Panc1 (cell line): ENCODE measurements around the gene SH2D5. TPM values are rescaled to one million over a fixed set of nuclear protein-coding genes. Genes with fewer than 3 reads are reported as not detected.

Experiments
- ATAC-seq: fragments of 200-7000 bp; cut with Tn5 transposase; 2 replicates; pipeline ENCODE4 v1.9.1; 2020; ENCODE audit warnings: mild to moderate bottlenecking, moderate library complexity
- BruUV-seq: library from RNA; stranded (reverse); fragments of 400-500 nt; replicated peaks from 2 replicates; lab custom pipeline; 2021; lab: Mats Ljungman, UMichigan
- CTCF ChIA-PET: fragments of 300-600 bp; sonication (Branson Sonifier 250); formaldehyde crosslinking; loops from one replicate; lab custom pipeline; 2022; ENCODE audit warnings: antibody characterized with exemption; lab: Charles Lee
- POLR2A ChIA-PET: fragments of 300-600 bp; sonication (Branson Sonifier 250); formaldehyde crosslinking; loops from one replicate; lab custom pipeline; 2022; ENCODE audit warnings: antibody characterized with exemption; lab: Charles Lee
- DNase-seq: peaks from one replicate; pipeline ENCODE4 v3.0.0-alpha.2; 2010; ENCODE audit warnings: low read depth, low spot score
- H3K27ac ChIP-seq: 2 replicates; pipeline ENCODE4 v1.5.1; 2011; ENCODE audit warnings: mild to moderate bottlenecking, low read length, inconsistent platforms
- H3K27me3 ChIP-seq: fragments of 200-500 bp; sonication (Bioruptor generic); 2 replicates; pipeline ENCODE4 v1.6.0; 2014; ENCODE audit warnings: low read length, inconsistent platforms; ENCODE audit not compliant: control insufficient read depth, insufficient read depth
- H3K36me3 ChIP-seq: fragments of 200-500 bp; sonication (Bioruptor generic); 2 replicates; pipeline ENCODE4 v1.5.1; 2014; ENCODE audit warnings: inconsistent platforms, mild to moderate bottlenecking, low read length, moderate library complexity; ENCODE audit not compliant: control insufficient read depth, insufficient read depth
- H3K4me1 ChIP-seq: 2 replicates; pipeline ENCODE4 v1.5.1; 2011; ENCODE audit warnings: inconsistent platforms, mild to moderate bottlenecking, low read length, moderate library complexity; ENCODE audit not compliant: control insufficient read depth, insufficient read depth
- H3K4me3 ChIP-seq, 2 experiments: 2 replicates each; pipeline ENCODE4 v1.5.1; 2011 to 2012; ENCODE audit warnings: low read depth in 2 of 2, low read length in 2 of 2, mild to moderate bottlenecking in 2 of 2, inconsistent platforms in 1 of 2, moderate library complexity in 1 of 2
- H3K9me3 ChIP-seq: fragments of 200-500 bp; sonication (Bioruptor generic); 2 replicates; pipeline ENCODE4 v1.5.1; 2014; ENCODE audit warnings: low read depth, mild to moderate bottlenecking, inconsistent platforms, low read length, moderate library complexity; ENCODE audit not compliant: control insufficient read depth, insufficient read depth
- POLR2AphosphoS5 ChIP-seq: IDR thresholded peaks from 2 replicates; pipeline ENCODE4 v1.6.1; 2012; ENCODE audit warnings: mild to moderate bottlenecking, low read depth, low read length, moderate library complexity
- REST ChIP-seq, 2 experiments: IDR thresholded peaks; 2 replicates each; pipeline ENCODE4 v1.6.1; 2011 to 2012; ENCODE audit warnings: low read depth in 2 of 2, control low read depth in 1 of 2, low read length in 1 of 2, mild to moderate bottlenecking in 1 of 2, moderate library complexity in 1 of 2; ENCODE audit not compliant: insufficient read depth in 1 of 2
- SIN3A ChIP-seq: IDR thresholded peaks from 2 replicates; pipeline ENCODE4 v1.6.1; 2012; ENCODE audit warnings: low read depth, mild to moderate bottlenecking, low read length, moderate library complexity, borderline replicate concordance; ENCODE audit not compliant: insufficient read depth
- TCF7L2 ChIP-seq: IDR thresholded peaks from 2 replicates; pipeline ENCODE4 v1.6.1; 2011; ENCODE audit warnings: mild to moderate bottlenecking, low read depth, low read length, inconsistent platforms
- in situ Hi-C: cut with HindIII; loops from 2 replicates; pipeline ENCODE4 v1.10.0; 2016; ENCODE audit warnings: low sequenced_read_pairs, low pct_unique_long_range_greater_than_20kb
- intact Hi-C: fragments of 100-400 bp; cut with micrococcal nuclease; formaldehyde crosslinking; loops from one replicate; pipeline ENCODE4 v1.10.0; 2022; ENCODE audit not compliant: unreplicated experiment
- total RNA-seq: library from RNA; stranded (reverse); gene quantifications from one replicate; pipeline ENCODE4 v1.2.1, GENCODE V29; 2021; ENCODE audit not compliant: unreplicated experiment
- TF ChIP-seq, protein P1 (sequence below): fragments of 450-650 bp; IDR thresholded peaks from 2 replicates; pipeline ENCODE4 v1.5.1; 2017; ENCODE audit warnings: mild to moderate bottlenecking

SH2D5 gene
- total RNA-seq, 1 experiment from 2014 or later, result 23.3 TPM

DNA sequence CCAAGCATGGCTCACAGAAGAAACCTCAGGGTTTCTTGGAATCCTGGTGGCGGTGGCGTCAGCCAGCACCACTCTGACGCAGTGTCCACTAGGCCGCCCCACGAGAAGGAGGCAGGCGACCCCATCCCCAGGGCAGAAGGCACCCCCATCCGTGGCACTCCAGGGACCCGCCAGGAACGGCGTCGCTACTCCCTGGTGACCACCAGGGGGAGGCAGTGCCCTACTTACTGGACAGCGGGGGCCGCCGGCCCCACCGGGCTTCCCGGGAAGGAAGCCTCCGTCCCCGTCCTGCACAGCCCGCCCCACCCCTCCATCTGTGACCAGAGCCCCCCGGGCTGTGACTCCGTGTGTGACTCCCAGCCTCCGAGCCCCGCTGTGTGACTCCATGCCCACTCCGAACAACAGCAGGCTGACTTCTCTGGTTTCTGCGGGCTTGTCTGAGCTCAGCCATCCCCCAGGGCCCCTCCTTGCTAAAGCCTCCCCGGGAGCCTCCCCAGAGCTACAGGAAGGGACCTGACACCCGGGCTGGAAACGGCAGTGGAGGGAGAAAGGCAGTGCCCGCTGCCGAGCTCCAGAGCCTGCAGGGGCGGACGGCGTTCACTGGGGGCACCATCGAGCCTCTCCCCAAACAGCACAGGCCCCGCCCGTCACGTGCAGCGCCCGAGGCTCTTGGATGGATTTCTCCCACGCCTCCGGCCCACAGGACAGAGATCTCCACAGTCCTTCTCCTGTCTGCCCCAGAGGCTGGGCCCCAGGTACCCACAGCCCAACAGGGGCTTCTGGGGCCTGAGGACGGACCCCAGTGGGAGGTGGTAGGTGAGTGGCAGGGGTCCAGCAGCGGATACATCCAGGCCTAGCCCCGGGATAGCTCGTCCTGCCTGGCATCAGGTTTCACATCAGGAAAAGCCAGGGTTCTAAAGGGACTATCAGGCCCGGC, 35.8 kb downstream of the SH2D5 start:
- peak; percentile 18; the same call in 1 of the 2 replicates for TF ChIP-seq TCF7L2
- TF ChIP-seq POLR2AphosphoS5, result no peak
- 0 out of 2 replicates have a peak, but pooled peaks have one; percentile 44 for TF ChIP-seq SIN3A
- TF ChIP-seq, protein P1, sequence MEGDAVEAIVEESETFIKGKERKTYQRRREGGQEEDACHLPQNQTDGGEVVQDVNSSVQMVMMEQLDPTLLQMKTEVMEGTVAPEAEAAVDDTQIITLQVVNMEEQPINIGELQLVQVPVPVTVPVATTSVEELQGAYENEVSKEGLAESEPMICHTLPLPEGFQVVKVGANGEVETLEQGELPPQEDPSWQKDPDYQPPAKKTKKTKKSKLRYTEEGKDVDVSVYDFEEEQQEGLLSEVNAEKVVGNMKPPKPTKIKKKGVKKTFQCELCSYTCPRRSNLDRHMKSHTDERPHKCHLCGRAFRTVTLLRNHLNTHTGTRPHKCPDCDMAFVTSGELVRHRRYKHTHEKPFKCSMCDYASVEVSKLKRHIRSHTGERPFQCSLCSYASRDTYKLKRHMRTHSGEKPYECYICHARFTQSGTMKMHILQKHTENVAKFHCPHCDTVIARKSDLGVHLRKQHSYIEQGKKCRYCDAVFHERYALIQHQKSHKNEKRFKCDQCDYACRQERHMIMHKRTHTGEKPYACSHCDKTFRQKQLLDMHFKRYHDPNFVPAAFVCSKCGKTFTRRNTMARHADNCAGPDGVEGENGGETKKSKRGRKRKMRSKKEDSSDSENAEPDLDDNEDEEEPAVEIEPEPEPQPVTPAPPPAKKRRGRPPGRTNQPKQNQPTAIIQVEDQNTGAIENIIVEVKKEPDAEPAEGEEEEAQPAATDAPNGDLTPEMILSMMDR, result peak; percentile 97
- CTCF ChIA-PET, result interaction anchor here (0.6 to 1.3 kb wide), 13 partner anchors 9 to 536 kb away, joined by 3 to 8 read pairs (median 3); partner anchors contain the start of gene SH2D5
- DNase-seq, result peak; percentile 42
- H3K9me3 ChIP-seq, result no peaks in the 10 kb centered on the region
- peak; percentile 91 for ATAC-seq
- H3K27ac ChIP-seq, result peak overlapping the region; percentile 80
- no peaks in the 10 kb centered on the region for H3K27me3 ChIP-seq
- POLR2A ChIA-PET, result interaction anchor here (0.6 kb wide), 4 partner anchors 10 to 452 kb away, joined by 3 to 8 read pairs (median 4); no protein-coding TSS in a partner anchor
- in situ Hi-C loops (no loop called here), intact Hi-C loops (loop anchor here (5.0 kb wide), 1 partner anchor 501 kb away; no protein-coding TSS in a partner anchor)
- H3K4me1 ChIP-seq, result peaks cover 5% of the 10 kb centered on the region
- no TSS peak for BruUV-seq
- H3K4me3 ChIP-seq, result peak overlapping the region; percentile 51 to 65
- no peaks in the 10 kb centered on the region for H3K36me3 ChIP-seq

GRCh38 chr1:20695515-20695914, 37.0 kb downstream of the SH2D5 start:
- Histone ChIP-seq H3K36me3 (no peaks in the 10 kb centered on the region), H3K27me3 (no peaks in the 10 kb centered on the region), H3K27ac (no peak overlapping the region), H3K9me3 (no peaks in the 10 kb centered on the region), H3K4me1 (peaks cover 5% of the 10 kb centered on the region), H3K4me3 (no peak overlapping the region)
- no peak for ATAC-seq
- TF ChIP-seq POLR2AphosphoS5 (no peak), TCF7L2 (no peak), SIN3A (no peak), REST (IDR thresholded peaks at IDR 0.05; ENCODE audit: insufficient read depth in 1 of 2, low read depth in 2 of 2, low read length in 1 of 2) (no peak)
- TF ChIP-seq, protein P1, result no peak
- CTCF ChIA-PET, result interaction anchor here (1.0 kb wide), 1 partner anchor 500 kb away, joined by 3 read pairs; no protein-coding TSS in a partner anchor
- in situ Hi-C loops (no loop called here), intact Hi-C loops (loop anchor here (5.0 kb wide), 1 partner anchor 502 kb away; no protein-coding TSS in a partner anchor)
- DNase-seq, result no peak
- POLR2A ChIA-PET, result no interaction called here
- no TSS peak for BruUV-seq
